Activated naive CD4-positive, alpha-beta T cell treated with anti-CD3 and anti-CD28 coated beads, Interleukin-2, amount 50 U/mL, for 72 hours (primary cell): ENCODE data around the gene FOXQ1. TPM values are rescaled to one million over a fixed set of nuclear protein-coding genes. Genes with fewer than 3 reads are reported as not detected.

ENCODE experiments used
- ATAC-seq, 2 donors: fragments of 150-1000 bp; cut with Tn5 transposase; 2 replicates each; pipeline ENCODE4 v1.10.0; 2021; ENCODE audit warnings: mild to moderate bottlenecking in 2 of 2, moderate library complexity in 2 of 2
- DNase-seq, 2 donors: peaks; one replicate each; pipeline ENCODE4 v3.0.0; 2021 to 2022; ENCODE audit warnings: low spot score in 2 of 2
- H3K27ac Mint-ChIP-seq, 2 donors: one replicate each; pipeline ENCODE4 v1.8.0; 2022; ENCODE audit warnings: mild to moderate bottlenecking in 2 of 2, mixed read lengths in 2 of 2
- H3K36me3 Mint-ChIP-seq, 2 donors: one replicate each; pipeline ENCODE4 v1.8.0; 2022; ENCODE audit warnings: mixed read lengths in 2 of 2
- H3K9me3 Mint-ChIP-seq, 2 donors: one replicate each; pipeline ENCODE4 v1.8.0; 2022; ENCODE audit warnings: mixed read lengths in 2 of 2
- total RNA-seq, 2 donors: library from RNA; stranded (reverse); gene quantifications; one replicate each; pipeline ENCODE4 v1.2.3, GENCODE V29; 2022

Gene FOXQ1
- total RNA-seq, 2 donors from 2014 or later: not detected

GRCh38 chr6:1363729-1364572 lies 52.1 kb downstream of the FOXQ1 start:
- H3K27ac Mint-ChIP-seq: no peak overlapping the region
- ATAC-seq: no peak
- H3K36me3 Mint-ChIP-seq: peaks cover 0 to under 1% of the 10 kb centered on the region in 2 donors
- no peak for DNase-seq
- H3K9me3 Mint-ChIP-seq: no peaks in the 10 kb centered on the region

Other genes with a start within 250 kb of the FOXQ1 start
- not detected for gene FOXF2, start 77.5 kb downstream of the FOXQ1 start, total RNA-seq